ENCODE measurements around the gene MYRFL.

GRCh38 chr12:69834147-69834546 is 9.1 kb downstream of the MYRFL start:
- TF ChIP-seq POLR2A (IDR thresholded peaks at IDR 0.05) = no peak
- TF ChIP-seq CTCF (IDR thresholded peaks at IDR 0.05) = no peak
- no peak for TF ChIP-seq EP300 (IDR thresholded peaks at IDR 0.05)

Measured in gastroesophageal sphincter (tissue), 3 donors.